ENCODE data around the gene CSF1. TPM values are rescaled to one million over a fixed set of nuclear protein-coding genes. Genes with fewer than 3 reads are reported as not detected.

Gene CSF1
- polyA plus RNA-seq, 1 donor (not counting 4 experiments of a cell fraction or from before 2014, with no cell fraction given), result 1.8 TPM

GRCh38 chr1:109927356-109927755 is 16.7 kb downstream of the CSF1 start:
- no peak for FAIRE-seq
- no peaks in the 10 kb centered on the region for H4K20me1 ChIP-seq (ENCODE audit: control insufficient read depth, extremely low read depth, insufficient read depth, low read length)
- no peak for DNase-seq (ENCODE audit: low read depth, low spot score)
- dilution Hi-C loops (cut with MboI; ENCODE audit: extremely low pct_ligation_motif_present, low sequenced_read_pairs), result no loop called here
- H3K4me2 ChIP-seq (ENCODE audit: control insufficient read depth, extremely low read depth, insufficient read depth, low read depth, low read length), result no peak overlapping the region
- H3K9me1 ChIP-seq (ENCODE audit: control insufficient read depth, extremely low read depth, insufficient read depth, low read length), result peaks cover 3% of the 10 kb centered on the region
- no peaks in the 10 kb centered on the region for H3K27me3 ChIP-seq (ENCODE audit: control insufficient read depth, extremely low read depth, insufficient read depth, low read length)
- TF ChIP-seq EZH2 (IDR thresholded peaks at IDR 0.05; ENCODE audit: low read length), result no peak
- TF ChIP-seq CTCF (optimal IDR thresholded peaks at IDR 0.05 in 1 of 3, IDR thresholded peaks at IDR 0.05 in 1 of 3, conservative IDR thresholded peaks at IDR 0.05 in 1 of 3; ENCODE audit: extremely low read depth in 1 of 3, insufficient read depth in 2 of 3, low read length in 3 of 3), result no peak
- H2AFZ ChIP-seq (ENCODE audit: control insufficient read depth, low read length), result no peak overlapping the region
- no peaks in the 10 kb centered on the region for H3K9me3 ChIP-seq (ENCODE audit: control insufficient read depth, low read depth, low read length)
- no peaks in the 10 kb centered on the region for H3K79me2 ChIP-seq (ENCODE audit: control insufficient read depth, insufficient read depth, low read length)
- H3K36me3 ChIP-seq (ENCODE audit: control insufficient read depth in 2 of 2, extremely low read depth in 1 of 2, insufficient read depth in 2 of 2, low read length in 2 of 2), result no peaks in the 10 kb centered on the region
- H3K9ac ChIP-seq (ENCODE audit: control insufficient read depth, extremely low read depth, insufficient read depth, low read length), result no peak overlapping the region
- peaks cover 20% of the 10 kb centered on the region for H3K4me1 ChIP-seq (ENCODE audit: control insufficient read depth, extremely low read depth, insufficient read depth, low read length)
- H3K27ac ChIP-seq (ENCODE audit: control insufficient read depth, insufficient read depth, low read length), result no peak overlapping the region
- H3K4me3 ChIP-seq (ENCODE audit: control insufficient read depth in 2 of 3, extremely low read depth in 1 of 3, insufficient read depth in 2 of 3, low read depth in 1 of 3, low read length in 3 of 3), result no peak overlapping the region

- Histone ChIP-seq H3K79me2 (ENCODE audit: control insufficient read depth, insufficient read depth, low read length) (no peaks in the 10 kb centered on the region), H3K36me3 (ENCODE audit: control insufficient read depth in 2 of 2, extremely low read depth in 1 of 2, insufficient read depth in 2 of 2, low read length in 2 of 2) (no peaks in the 10 kb centered on the region), H3K4me1 (ENCODE audit: control insufficient read depth, extremely low read depth, insufficient read depth, low read length) (peaks cover 20% of the 10 kb centered on the region), H3K9me3 (ENCODE audit: control insufficient read depth, low read depth, low read length) (no peaks in the 10 kb centered on the region), H3K27me3 (ENCODE audit: control insufficient read depth, extremely low read depth, insufficient read depth, low read length) (no peaks in the 10 kb centered on the region), H3K4me2 (ENCODE audit: control insufficient read depth, extremely low read depth, insufficient read depth, low read depth, low read length) (no peak overlapping the region), H4K20me1 (ENCODE audit: control insufficient read depth, extremely low read depth, insufficient read depth, low read length) (no peaks in the 10 kb centered on the region), H3K9me1 (ENCODE audit: control insufficient read depth, extremely low read depth, insufficient read depth, low read length) (peaks cover 3% of the 10 kb centered on the region), H3K27ac (ENCODE audit: control insufficient read depth, insufficient read depth, low read length) (no peak overlapping the region), H3K9ac (ENCODE audit: control insufficient read depth, extremely low read depth, insufficient read depth, low read length) (no peak overlapping the region), H3K4me3 (ENCODE audit: control insufficient read depth in 2 of 3, extremely low read depth in 1 of 3, insufficient read depth in 2 of 3, low read depth in 1 of 3, low read length in 3 of 3) (no peak overlapping the region), H2AFZ (ENCODE audit: control insufficient read depth, low read length) (no peak overlapping the region)
- dilution Hi-C loops (cut with MboI; ENCODE audit: extremely low pct_ligation_motif_present, low sequenced_read_pairs), result no loop called here
- no peak for TF ChIP-seq CTCF (optimal IDR thresholded peaks at IDR 0.05 in 1 of 3, IDR thresholded peaks at IDR 0.05 in 1 of 3, conservative IDR thresholded peaks at IDR 0.05 in 1 of 3; ENCODE audit: extremely low read depth in 1 of 3, insufficient read depth in 2 of 3, low read length in 3 of 3)
- no peak for TF ChIP-seq EZH2 (IDR thresholded peaks at IDR 0.05; ENCODE audit: low read length)
- no peak for DNase-seq (ENCODE audit: low read depth, low spot score)
- no peak for FAIRE-seq
Observed at GRCh38 chr1:109927911-109928321, 17.3 kb downstream of the CSF1 start.

All from keratinocyte (primary cell).